CD4-positive, CD25-positive, alpha-beta regulatory T cell (primary cell): Measurements from ENCODE around the gene CELSR1. TPM values are rescaled to one million over a fixed set of nuclear protein-coding genes. Genes with fewer than 3 reads are reported as not detected.

Source experiments
- ATAC-seq, 2 donors: fragments of 150-1000 bp; cut with Tn5 transposase; one replicate each; pipeline ENCODE4 v1.10.0; 2021; ENCODE audit warnings: low read depth in 2 of 2, moderate number of reproducible peaks in 2 of 2, moderate library complexity in 1 of 2
- DNase-seq, 3 donors: peaks; one replicate each; pipeline versions ENCODE4 v3.0.0 to v3.0.0-alpha.2; 2012 to 2022; ENCODE audit warnings: mixed read lengths in 1 of 3
- H3K27ac ChIP-seq: one replicate; pipeline ENCODE4 v1.7.0; 2013; ENCODE audit warnings: mild to moderate bottlenecking, low read length; ENCODE audit not compliant: insufficient read depth, poor library complexity, severe bottlenecking
- H3K27me3 ChIP-seq: one replicate; pipeline ENCODE4 v1.7.0; 2013; ENCODE audit warnings: low read length; ENCODE audit not compliant: control insufficient read depth, insufficient read depth
- H3K36me3 ChIP-seq: one replicate; pipeline ENCODE4 v1.7.0; 2013; ENCODE audit warnings: mild to moderate bottlenecking, low read length, moderate library complexity; ENCODE audit not compliant: control insufficient read depth, insufficient read depth
- H3K4me1 ChIP-seq: 2 replicates; pipeline ENCODE4 v1.7.0; 2013; ENCODE audit warnings: mild to moderate bottlenecking, low read length; ENCODE audit not compliant: insufficient read depth, control insufficient read depth, poor library complexity, severe bottlenecking
- H3K4me3 ChIP-seq: one replicate; pipeline ENCODE4 v1.7.0; 2013; ENCODE audit warnings: low read depth, mild to moderate bottlenecking, low read length, moderate library complexity
- H3K9me3 ChIP-seq, 2 experiments: 1 replicate in 1 of 2; 2 replicates in 1 of 2; pipeline ENCODE4 v1.7.0; 2013; ENCODE audit warnings: low read length in 2 of 2, mild to moderate bottlenecking in 1 of 2, moderate library complexity in 1 of 2; ENCODE audit not compliant: control insufficient read depth in 2 of 2
- H3K27ac Mint-ChIP-seq, 3 donors: one replicate each; pipeline ENCODE4 v1.8.0; 2020 to 2022; ENCODE audit warnings: mild to moderate bottlenecking in 3 of 3, mixed read lengths in 3 of 3, moderate library complexity in 2 of 3
- H3K27me3 Mint-ChIP-seq: one replicate; pipeline ENCODE4 v1.8.0; 2022; ENCODE audit warnings: mild to moderate bottlenecking, mixed read lengths
- H3K36me3 Mint-ChIP-seq: one replicate; pipeline ENCODE4 v1.8.0; 2020; ENCODE audit warnings: mixed read lengths
- H3K4me1 Mint-ChIP-seq, 4 donors: one replicate each; pipeline ENCODE4 v1.8.0; 2020 to 2022; ENCODE audit warnings: mixed read lengths in 4 of 4, mild to moderate bottlenecking in 1 of 4
- H3K4me3 Mint-ChIP-seq, 4 donors: one replicate each; pipeline ENCODE4 v1.8.0; 2020 to 2022; ENCODE audit warnings: mild to moderate bottlenecking in 4 of 4, mixed read lengths in 4 of 4, moderate library complexity in 3 of 4
- H3K9me3 Mint-ChIP-seq, 7 donors: one replicate each; pipeline ENCODE4 v1.8.0; 2020 to 2022; ENCODE audit warnings: mixed read lengths in 7 of 7, mild to moderate bottlenecking in 3 of 7, moderate library complexity in 2 of 7
- polyA plus RNA-seq, 4 donors: library from polyadenylated mRNA; unstranded; fragments of 300-500 nt; fragmentation: Illumina TruSeq; gene quantifications; one replicate each; pipeline ENCODE4 v1.2.3, GENCODE V29; 2021
- total RNA-seq: library from RNA; stranded (reverse); gene quantifications from one replicate; pipeline ENCODE4 v1.2.3, GENCODE V29; 2022

The CELSR1 gene
- total and polyA plus RNA-seq, 5 donors from 2014 or later, result 0.10 to 1.4 (median 0.45) TPM; not detected in 1

- Histone ChIP-seq H3K27me3 (no peaks in the 10 kb centered on the region), H3K9me3 (no peaks in the 10 kb centered on the region), H3K4me3 (no peak overlapping the region), H3K27ac (no peak overlapping the region), H3K36me3 (no peaks in the 10 kb centered on the region), H3K4me1 (no peaks in the 10 kb centered on the region)
- H3K4me1 Mint-ChIP-seq, result peaks cover 0 to 4% (median 0%) of the 10 kb centered on the region in 4 donors
- no peak overlapping the region for H3K4me3 Mint-ChIP-seq
- H3K27me3 Mint-ChIP-seq, result peaks cover 6% of the 10 kb centered on the region
- DNase-seq (no peak), ATAC-seq (no peak)
- H3K36me3 Mint-ChIP-seq, result no peaks in the 10 kb centered on the region
- no peak overlapping the region for H3K27ac Mint-ChIP-seq
- H3K9me3 Mint-ChIP-seq, result no peaks in the 10 kb centered on the region
Observed at GRCh38 chr22:46390652-46391301, 146.6 kb downstream of the CELSR1 start.

DNA sequence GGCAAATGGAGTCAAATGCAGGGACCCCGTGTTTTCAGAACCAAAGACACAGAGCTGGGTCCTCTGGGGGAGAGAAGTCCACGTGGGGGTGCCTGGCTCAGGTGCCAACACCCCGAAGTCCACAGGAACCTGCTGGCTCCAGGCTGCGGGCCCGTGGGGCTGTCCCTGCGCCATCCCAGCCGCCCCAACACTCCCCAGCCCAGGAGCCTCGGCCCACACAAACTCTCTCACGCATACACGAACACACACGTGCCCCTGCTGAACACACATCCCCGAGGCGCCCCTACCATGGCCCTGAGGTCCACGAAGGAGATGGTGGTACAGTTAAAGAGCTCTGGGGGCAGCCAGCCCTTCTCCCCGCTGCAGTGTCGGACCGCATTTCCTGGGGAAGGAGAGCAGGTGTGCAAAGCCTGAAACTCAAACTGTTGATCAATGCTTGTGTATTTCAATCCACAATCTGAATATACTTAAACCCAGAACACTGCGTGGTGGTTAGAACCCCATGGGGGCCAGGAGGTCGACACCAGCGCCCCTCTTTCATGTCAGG, 147.2 kb downstream of the CELSR1 start:
- no peak overlapping the region for H3K4me3 Mint-ChIP-seq
- H3K27me3 Mint-ChIP-seq, result peaks cover under 1% of the 10 kb centered on the region
- H3K27me3 ChIP-seq, result no peaks in the 10 kb centered on the region
- H3K36me3 Mint-ChIP-seq, result no peaks in the 10 kb centered on the region
- H3K4me1 ChIP-seq, result no peaks in the 10 kb centered on the region
- no peaks in the 10 kb centered on the region for H3K9me3 ChIP-seq
- no peak for DNase-seq
- no peaks in the 10 kb centered on the region for H3K9me3 Mint-ChIP-seq
- H3K36me3 ChIP-seq, result no peaks in the 10 kb centered on the region
- peaks cover 0 to 4% (median 0%) of the 10 kb centered on the region in 4 donors for H3K4me1 Mint-ChIP-seq
- no peak overlapping the region for H3K27ac ChIP-seq
- H3K27ac Mint-ChIP-seq, result no peak overlapping the region
- ATAC-seq, result no peak
- no peak overlapping the region for H3K4me3 ChIP-seq

DNA sequence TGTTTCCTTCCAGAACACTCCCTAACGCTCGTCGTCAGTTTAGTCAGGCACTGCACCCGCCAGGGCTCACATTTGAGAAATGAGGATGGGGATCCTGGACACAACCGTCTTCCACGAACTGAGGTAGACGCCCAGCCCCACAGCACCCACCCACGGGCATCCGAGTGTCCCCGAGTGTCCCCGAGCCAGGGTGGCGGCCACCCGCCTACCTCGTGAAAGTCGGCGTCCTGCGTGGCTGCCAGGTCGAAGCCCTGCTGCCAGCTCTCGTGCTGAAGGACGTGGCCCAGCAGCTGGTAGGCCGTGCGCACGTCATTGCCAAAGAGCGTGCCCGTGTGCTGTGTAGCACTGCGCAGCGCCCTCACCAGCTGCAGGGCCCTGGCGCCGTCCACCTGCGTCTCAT, 148.3 kb downstream of the CELSR1 start:
- no peaks in the 10 kb centered on the region for H3K9me3 Mint-ChIP-seq

DNA sequence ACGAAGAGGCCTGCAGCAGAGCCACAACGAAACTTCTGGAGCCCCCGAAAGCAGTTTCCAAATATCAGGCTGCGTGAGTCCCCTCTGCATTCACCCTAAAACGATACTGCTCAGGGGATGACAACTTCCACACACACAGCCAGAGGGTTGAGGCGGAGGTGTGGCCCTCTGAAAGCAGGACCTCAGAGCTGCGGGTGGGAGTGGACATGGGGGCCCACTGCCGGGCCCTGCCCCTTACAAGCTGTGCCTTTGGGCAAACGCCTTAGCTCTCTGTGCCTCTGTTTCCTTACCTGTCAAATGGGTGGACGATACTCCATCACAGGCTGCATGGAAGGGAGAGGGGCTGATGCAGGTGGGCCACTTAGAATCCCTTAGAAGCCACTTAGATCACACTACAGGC, 148.8 kb downstream of the CELSR1 start:
- Histone ChIP-seq H3K27ac (no peak overlapping the region), H3K36me3 (no peaks in the 10 kb centered on the region), H3K4me1 (no peaks in the 10 kb centered on the region), H3K9me3 (no peaks in the 10 kb centered on the region), H3K4me3 (no peak overlapping the region), H3K27me3 (no peaks in the 10 kb centered on the region)
- ATAC-seq (no peak), DNase-seq (no peak)
- Mint-ChIP-seq H3K9me3 (no peaks in the 10 kb centered on the region), H3K4me3 (no peak overlapping the region), H3K4me1 (peaks cover 0 to under 1% (median 0%) of the 10 kb centered on the region in 4 donors), H3K27me3 (no peaks in the 10 kb centered on the region), H3K36me3 (no peaks in the 10 kb centered on the region), H3K27ac (no peak overlapping the region)

More for the DNA sequence above, 148.3 kb downstream of the CELSR1 start:
- H3K4me1 Mint-ChIP-seq, result peaks cover 0 to 4% (median 0%) of the 10 kb centered on the region in 4 donors
- Histone ChIP-seq H3K4me3 (no peak overlapping the region), H3K36me3 (no peaks in the 10 kb centered on the region), H3K9me3 (no peaks in the 10 kb centered on the region), H3K27ac (no peak overlapping the region), H3K27me3 (no peaks in the 10 kb centered on the region), H3K4me1 (no peaks in the 10 kb centered on the region)
- no peak overlapping the region for H3K27ac Mint-ChIP-seq
- no peaks in the 10 kb centered on the region for H3K27me3 Mint-ChIP-seq
- H3K36me3 Mint-ChIP-seq, result no peaks in the 10 kb centered on the region
- DNase-seq (no peak), ATAC-seq (no peak)
- H3K4me3 Mint-ChIP-seq, result no peak overlapping the region

DNA sequence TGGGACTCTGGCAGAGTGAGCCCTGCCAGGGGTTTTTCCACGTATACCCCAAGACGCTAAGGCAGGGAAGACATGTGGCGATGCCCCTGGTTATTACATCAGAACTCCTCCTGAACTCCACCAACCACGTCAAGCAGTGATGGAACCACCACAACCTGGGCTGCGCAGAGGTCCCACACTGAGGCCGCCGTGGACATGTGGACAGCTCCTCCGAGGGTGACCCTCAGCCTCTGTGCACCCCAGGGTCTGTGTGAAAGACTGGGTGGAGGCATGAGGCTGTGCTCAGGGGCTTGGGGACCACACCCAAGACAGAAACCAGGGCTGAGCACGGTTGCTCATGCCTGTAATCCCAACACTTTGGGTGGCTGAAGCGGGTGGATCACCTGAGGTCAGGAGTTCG, 149.7 kb downstream of the CELSR1 start:
- no peak for ATAC-seq

GRCh38 chr22:46386312-46386711, 151.1 kb downstream of the CELSR1 start:
- Histone ChIP-seq H3K36me3 (no peaks in the 10 kb centered on the region), H3K4me1 (no peaks in the 10 kb centered on the region), H3K27ac (no peak overlapping the region), H3K27me3 (no peaks in the 10 kb centered on the region), H3K4me3 (no peak overlapping the region), H3K9me3 (no peaks in the 10 kb centered on the region)
- no peaks in the 10 kb centered on the region for H3K36me3 Mint-ChIP-seq
- no peak overlapping the region for H3K4me3 Mint-ChIP-seq
- no peak overlapping the region for H3K27ac Mint-ChIP-seq
- no peaks in the 10 kb centered on the region for H3K4me1 Mint-ChIP-seq
- H3K27me3 Mint-ChIP-seq, result no peaks in the 10 kb centered on the region
- DNase-seq, result no peak
- ATAC-seq, result no peak
- peaks cover 0 to 1% (median 0%) of the 10 kb centered on the region in 7 donors for H3K9me3 Mint-ChIP-seq

More for the DNA sequence above, 149.7 kb downstream of the CELSR1 start:
- Mint-ChIP-seq H3K27ac (no peak overlapping the region), H3K36me3 (no peaks in the 10 kb centered on the region), H3K9me3 (no peaks in the 10 kb centered on the region), H3K4me1 (no peaks in the 10 kb centered on the region), H3K4me3 (no peak overlapping the region), H3K27me3 (no peaks in the 10 kb centered on the region)
- Histone ChIP-seq H3K4me3 (no peak overlapping the region), H3K36me3 (no peaks in the 10 kb centered on the region), H3K9me3 (no peaks in the 10 kb centered on the region), H3K27me3 (no peaks in the 10 kb centered on the region), H3K4me1 (no peaks in the 10 kb centered on the region), H3K27ac (no peak overlapping the region)
- DNase-seq, result no peak

- H3K36me3 ChIP-seq, result no peaks in the 10 kb centered on the region
Observed at GRCh38 chr22:46382524-46382923, 154.9 kb downstream of the CELSR1 start.

DNA sequence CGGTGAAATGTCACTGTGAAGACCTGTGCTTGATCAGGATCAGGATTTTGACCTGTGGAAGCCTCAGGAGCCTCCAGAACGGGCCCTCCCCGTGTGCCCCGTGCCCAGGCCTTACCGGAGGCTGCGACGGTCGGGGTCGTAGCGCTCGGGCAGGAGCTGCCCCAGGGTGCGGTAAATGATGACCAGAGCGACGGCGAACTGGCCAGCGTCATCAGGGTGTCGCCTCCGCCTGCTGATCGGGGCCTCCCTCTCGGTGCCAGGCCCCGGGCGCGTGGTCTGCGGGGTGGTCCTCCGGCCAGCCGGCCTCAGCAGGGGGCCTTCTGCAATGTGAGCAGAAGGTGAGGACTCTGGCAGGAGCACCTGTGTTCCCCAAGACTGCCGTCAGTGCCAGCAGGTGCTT, 155.7 kb downstream of the CELSR1 start:
- ATAC-seq (no peak), DNase-seq (no peak)
- H3K36me3 Mint-ChIP-seq, result no peaks in the 10 kb centered on the region
- H3K27me3 Mint-ChIP-seq, result no peaks in the 10 kb centered on the region
- Histone ChIP-seq H3K27ac (no peak overlapping the region), H3K36me3 (no peaks in the 10 kb centered on the region), H3K27me3 (no peaks in the 10 kb centered on the region), H3K4me3 (no peak overlapping the region), H3K4me1 (no peaks in the 10 kb centered on the region), H3K9me3 (no peaks in the 10 kb centered on the region)
- peaks cover 0 to 5% (median 0%) of the 10 kb centered on the region in 7 donors for H3K9me3 Mint-ChIP-seq
- no peaks in the 10 kb centered on the region for H3K4me1 Mint-ChIP-seq
- H3K27ac Mint-ChIP-seq, result no peak overlapping the region
- H3K4me3 Mint-ChIP-seq, result no peak overlapping the region

More at GRCh38 chr22:46382524-46382923, 154.9 kb downstream of the CELSR1 start:
- H3K9me3 ChIP-seq, result no peaks in the 10 kb centered on the region
- peaks cover 0 to 1% (median 0%) of the 10 kb centered on the region in 7 donors for H3K9me3 Mint-ChIP-seq
- no peaks in the 10 kb centered on the region for H3K4me1 Mint-ChIP-seq
- ATAC-seq, result no peak
- H3K27me3 ChIP-seq, result no peaks in the 10 kb centered on the region
- H3K27me3 Mint-ChIP-seq, result no peaks in the 10 kb centered on the region
- H3K27ac ChIP-seq, result no peak overlapping the region
- DNase-seq, result no peak
- H3K4me3 ChIP-seq, result no peak overlapping the region
- H3K4me1 ChIP-seq, result no peaks in the 10 kb centered on the region
- H3K36me3 Mint-ChIP-seq, result no peaks in the 10 kb centered on the region
- H3K4me3 Mint-ChIP-seq, result no peak overlapping the region
- H3K27ac Mint-ChIP-seq, result no peak overlapping the region
